Activated effector memory CD4-positive, alpha-beta T cell treated with anti-CD3 and anti-CD28 coated beads, Interleukin-2, amount 50 U/mL, for 16 hours (primary cell): ENCODE data around the gene CACNA1C.
"Not testable (repeated sequence)": the region's sequence is repeated elsewhere in the genome, so short reads cannot be mapped to it uniquely, and the experiment has no call there.

Experiments used
- DNase-seq: peaks from one replicate; pipeline ENCODE4 v3.0.0-alpha.2; 2020

The CACNA1C gene

GRCh38 chr12:2076728-2077127 is 23.9 kb downstream of the CACNA1C start:
- no peak for DNase-seq

GRCh38 chr12:2080604-2081003 is 27.8 kb downstream of the CACNA1C start:
- DNase-seq: no peak

GRCh38 chr12:2082321-2082720 is 29.5 kb downstream of the CACNA1C start:
- no peak for DNase-seq

GRCh38 chr12:2083008-2083407 is 30.2 kb downstream of the CACNA1C start:
- no peak for DNase-seq

- DNase-seq: no peak
Observed at GRCh38 chr12:2083561-2083960, 30.8 kb downstream of the CACNA1C start.

- no peak for DNase-seq
Observed at GRCh38 chr12:2084553-2085296, 31.9 kb downstream of the CACNA1C start.

GRCh38 chr12:2092354-2092753 is 39.6 kb downstream of the CACNA1C start:
- DNase-seq: no peak

- DNase-seq: no peak
Observed at GRCh38 chr12:2092890-2093289, 40.1 kb downstream of the CACNA1C start.

GRCh38 chr12:2094597-2094996 is 41.8 kb downstream of the CACNA1C start:
- DNase-seq: no peak

- DNase-seq: no peak
Observed at GRCh38 chr12:2095878-2096277, 43.1 kb downstream of the CACNA1C start.

- no peak for DNase-seq
Observed at GRCh38 chr12:2097617-2098016, 44.8 kb downstream of the CACNA1C start.

- no peak for DNase-seq
Observed at GRCh38 chr12:2098852-2099251, 46.1 kb downstream of the CACNA1C start.

- DNase-seq: no peak
Observed at GRCh38 chr12:2099595-2099994, 46.8 kb downstream of the CACNA1C start.

- no peak for DNase-seq
Observed at GRCh38 chr12:2101359-2101758, 48.6 kb downstream of the CACNA1C start.

- no peak for DNase-seq
Observed at GRCh38 chr12:2101771-2102170, 49.0 kb downstream of the CACNA1C start.

- DNase-seq: not testable (repeated sequence)
Observed at GRCh38 chr12:2102736-2103135, 49.9 kb downstream of the CACNA1C start.

GRCh38 chr12:2105387-2105786 is 52.6 kb downstream of the CACNA1C start:
- not testable (repeated sequence) for DNase-seq

GRCh38 chr12:2108166-2108565 is 55.4 kb downstream of the CACNA1C start:
- no peak for DNase-seq

GRCh38 chr12:2108975-2109671 is 56.3 kb downstream of the CACNA1C start:
- DNase-seq: no peak

GRCh38 chr12:2110127-2110526 is 57.3 kb downstream of the CACNA1C start:
- no peak for DNase-seq

GRCh38 chr12:2110849-2111566 is 58.2 kb downstream of the CACNA1C start:
- peak; percentile 33 for DNase-seq

GRCh38 chr12:2111826-2112225 is 59.0 kb downstream of the CACNA1C start:
- peak; percentile 44 for DNase-seq

GRCh38 chr12:2112401-2112800 is 59.6 kb downstream of the CACNA1C start:
- DNase-seq: peak; percentile 27
